GM18505 (cell line): ENCODE measurements around the gene APC.
"Not testable (repeated sequence)": the region's sequence is repeated elsewhere in the genome, so short reads cannot be mapped to it uniquely, and the experiment has no call there.

Experiments used
- ATAC-seq: cut with Tn5 transposase; IDR thresholded peaks from one replicate; pipeline ENCODE4 v1.9.1; 2021; ENCODE audit not compliant: unreplicated experiment
- POLR2A ChIP-seq: IDR thresholded peaks from 4 replicates; pipeline ENCODE4 v1.6.1; 2011; ENCODE audit warnings: borderline replicate concordance; ENCODE audit not compliant: insufficient read depth, insufficient read length; ENCODE audit errors: extremely low read depth

APC gene

GRCh38 chr5:112870966-112871365 lies 133.3 kb downstream of the APC start:
- no peak for ATAC-seq
- TF ChIP-seq POLR2A: no peak

DNA sequence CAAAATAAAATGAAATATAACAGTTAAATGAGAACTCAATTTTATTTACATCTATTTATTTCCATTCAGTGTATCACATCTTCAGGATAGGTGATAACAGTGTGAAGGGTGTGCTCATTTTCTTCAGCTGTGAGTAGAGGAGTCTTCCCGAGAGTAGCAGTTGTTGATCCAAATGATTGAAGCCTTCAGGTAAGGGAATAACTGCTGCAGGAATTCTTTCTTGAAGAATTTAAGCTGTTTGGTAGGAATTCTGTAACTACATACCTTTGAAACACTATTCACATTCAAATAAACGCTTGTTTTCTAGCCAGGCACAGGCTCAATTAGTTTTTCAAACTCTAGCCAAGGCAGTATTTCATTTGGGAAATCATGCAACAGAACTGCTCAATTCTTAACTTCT lies 138.7 kb downstream of the APC start:
- no peak for TF ChIP-seq POLR2A
- no peak for ATAC-seq

DNA sequence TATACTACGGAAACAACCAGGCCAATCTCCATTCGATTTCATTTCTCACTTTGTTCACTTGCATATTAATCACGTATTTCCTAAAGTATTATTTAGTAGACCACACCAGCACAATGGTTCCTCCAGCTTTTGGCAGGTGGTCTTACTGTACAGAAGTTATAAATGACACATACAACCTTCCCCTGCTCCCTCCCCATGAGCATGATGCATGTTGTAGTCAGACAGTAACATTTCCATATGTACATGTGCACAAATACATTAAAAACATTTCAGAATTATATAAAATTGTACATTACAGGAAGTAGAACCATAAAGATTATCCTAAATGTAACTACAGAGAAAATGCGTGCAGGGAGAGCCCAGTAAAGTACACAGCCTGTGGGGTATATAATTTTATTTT lies 140.4 kb downstream of the APC start:
- no peak for TF ChIP-seq POLR2A
- no peak for ATAC-seq

GRCh38 chr5:112878760-112879159 lies 141.1 kb downstream of the APC start:
- ATAC-seq: peak; percentile 72
- TF ChIP-seq POLR2A: no peak

GRCh38 chr5:112880219-112880964 lies 142.7 kb downstream of the APC start:
- ATAC-seq: no peak
- TF ChIP-seq POLR2A: no peak

- no peak for ATAC-seq
These were observed 145.5 kb downstream of the APC start for GRCh38 chr5:112883192-112883591.

DNA sequence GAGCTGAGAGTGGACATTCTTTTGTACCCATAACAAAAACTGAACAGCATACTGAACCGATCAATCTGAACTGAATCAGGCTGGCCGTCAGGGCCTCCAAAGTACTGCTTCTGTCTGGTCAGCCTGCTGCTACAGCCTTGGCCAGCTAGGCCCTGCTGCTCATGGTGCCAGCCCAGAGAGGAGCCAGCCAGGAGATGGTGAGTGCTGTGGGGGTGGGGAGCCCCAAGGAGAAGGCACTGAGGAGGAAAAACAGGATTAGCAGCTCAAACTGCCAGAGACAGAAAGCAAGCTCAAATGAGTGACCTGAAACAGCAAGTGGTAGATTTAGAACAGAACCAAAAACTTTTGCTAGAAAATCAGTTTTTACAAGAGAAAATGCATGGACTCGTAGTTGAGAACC lies 147.3 kb downstream of the APC start:
- no peak for ATAC-seq

More at GRCh38 chr5:112883192-112883591, 145.5 kb downstream of the APC start:
- TF ChIP-seq POLR2A: no peak

GRCh38 chr5:112886975-112887374 lies 149.3 kb downstream of the APC start:
- TF ChIP-seq POLR2A: no peak

More for the DNA sequence above, 147.3 kb downstream of the APC start:
- TF ChIP-seq POLR2A: no peak

GRCh38 chr5:112892066-112892465 lies 154.4 kb downstream of the APC start:
- not testable (repeated sequence) for ATAC-seq

More at GRCh38 chr5:112886975-112887374, 149.3 kb downstream of the APC start:
- ATAC-seq: no peak

DNA sequence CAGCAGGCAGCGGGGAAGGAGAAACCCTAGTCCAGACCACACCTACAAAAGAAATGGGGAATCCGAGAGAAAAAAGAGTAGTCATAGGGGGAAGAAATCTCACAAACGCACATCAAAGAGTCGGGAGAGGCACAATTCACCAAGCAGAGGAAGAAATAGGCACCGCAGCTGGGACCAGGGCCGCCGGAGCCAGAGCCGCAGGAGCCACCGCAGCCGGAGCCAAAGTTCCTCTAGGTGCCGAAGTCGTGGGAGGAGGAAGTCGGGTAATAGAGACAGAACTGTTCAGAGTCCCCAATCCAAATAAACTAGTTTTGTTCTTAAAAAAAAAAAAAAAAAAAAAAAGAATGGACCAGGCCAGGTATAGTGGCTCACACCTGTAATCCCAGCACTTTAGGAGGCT lies 155.1 kb downstream of the APC start:
- no peak for ATAC-seq
- TF ChIP-seq POLR2A: no peak

GRCh38 chr5:112895682-112896081 lies 158.0 kb downstream of the APC start:
- no peak for TF ChIP-seq POLR2A
- ATAC-seq: no peak
